ENCODE data around the gene NABP1. TPM values are rescaled to one million over a fixed set of nuclear protein-coding genes. Genes with fewer than 3 reads are reported as not detected.

NABP1 gene
- total RNA-seq, 1 donor from 2014 or later = 51.0 TPM

- H3K9me3 Mint-ChIP-seq = no peaks in the 10 kb centered on the region
- H3K4me3 Mint-ChIP-seq = no peak overlapping the region
- H3K4me1 Mint-ChIP-seq (ENCODE audit: low read depth) = no peaks in the 10 kb centered on the region
- no peak for DNase-seq (ENCODE audit: low spot score)
- no peaks in the 10 kb centered on the region for H3K27me3 Mint-ChIP-seq (ENCODE audit: insufficient read depth)
- peaks cover 29% of the 10 kb centered on the region for H3K36me3 Mint-ChIP-seq (ENCODE audit: low read depth)
- intact Hi-C loops (cut with micrococcal nuclease) = no loop called here
- no peak overlapping the region for H3K27ac Mint-ChIP-seq
Observed at GRCh38 chr2:191706791-191707190, 28.9 kb downstream of the NABP1 start.

DNA sequence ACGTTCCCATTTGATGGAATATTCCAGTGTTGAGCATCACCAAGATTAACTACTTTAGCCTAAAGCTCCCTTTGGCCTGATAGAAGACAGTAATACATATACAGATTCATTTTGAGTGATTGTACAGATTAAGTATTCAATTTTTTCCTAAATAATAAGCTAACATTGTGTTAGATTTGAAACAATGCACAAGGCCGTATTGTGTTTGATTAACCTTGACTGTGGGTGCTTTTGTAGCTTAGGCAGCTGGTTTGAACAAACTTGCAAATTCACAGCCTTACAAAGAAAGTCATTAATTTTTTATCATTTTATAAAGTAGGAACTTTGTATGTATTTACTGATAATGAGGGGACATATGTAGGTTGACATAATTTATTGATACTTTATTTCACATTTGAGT, 29.6 kb downstream of the NABP1 start:
- Mint-ChIP-seq H3K27me3 (ENCODE audit: insufficient read depth) (no peaks in the 10 kb centered on the region), H3K4me1 (ENCODE audit: low read depth) (no peaks in the 10 kb centered on the region), H3K27ac (no peak overlapping the region), H3K36me3 (ENCODE audit: low read depth) (peaks cover 32% of the 10 kb centered on the region), H3K9me3 (no peaks in the 10 kb centered on the region), H3K4me3 (no peak overlapping the region)
- intact Hi-C loops (cut with micrococcal nuclease) = no loop called here
- DNase-seq (ENCODE audit: low spot score) = no peak

DNA sequence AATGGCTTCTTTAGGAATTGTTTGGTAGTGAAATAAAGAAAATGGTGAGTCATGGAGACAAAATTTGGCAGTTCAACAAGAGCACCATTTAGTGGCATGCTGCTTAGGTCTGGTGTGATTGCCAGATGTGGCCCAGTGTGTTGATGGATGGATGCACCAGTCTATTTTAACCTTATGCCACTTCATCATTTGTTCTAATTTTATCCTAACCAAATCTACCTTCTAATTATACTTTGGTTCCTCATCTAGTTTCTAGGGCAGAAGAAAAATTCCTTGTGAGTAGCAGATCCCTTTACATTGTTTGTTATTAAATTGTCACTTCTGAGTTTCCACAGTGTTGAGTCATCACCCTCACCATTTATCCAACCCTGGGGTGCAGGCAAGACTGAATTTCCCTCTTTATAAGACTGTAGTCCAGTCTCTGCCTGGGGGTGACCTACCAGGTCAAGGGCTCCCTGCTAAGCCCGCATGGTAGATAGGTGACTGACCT, 32.5 kb downstream of the NABP1 start:
- Mint-ChIP-seq H3K4me3 (no peak overlapping the region), H3K4me1 (ENCODE audit: low read depth) (no peaks in the 10 kb centered on the region), H3K9me3 (no peaks in the 10 kb centered on the region), H3K27me3 (ENCODE audit: insufficient read depth) (no peaks in the 10 kb centered on the region), H3K27ac (no peak overlapping the region), H3K36me3 (ENCODE audit: low read depth) (peaks cover 18% of the 10 kb centered on the region)
- no peak for DNase-seq (ENCODE audit: low spot score)
- intact Hi-C loops (cut with micrococcal nuclease) = no loop called here

- no peaks in the 10 kb centered on the region for H3K4me1 Mint-ChIP-seq (ENCODE audit: low read depth)
- no peaks in the 10 kb centered on the region for H3K9me3 Mint-ChIP-seq
- no peak overlapping the region for H3K27ac Mint-ChIP-seq
- intact Hi-C loops (cut with micrococcal nuclease) = no loop called here
- H3K4me3 Mint-ChIP-seq = no peak overlapping the region
- H3K36me3 Mint-ChIP-seq (ENCODE audit: low read depth) = peaks cover 17% of the 10 kb centered on the region
- no peak for DNase-seq (ENCODE audit: low spot score)
- peaks cover 3% of the 10 kb centered on the region for H3K27me3 Mint-ChIP-seq (ENCODE audit: insufficient read depth)
Observed at GRCh38 chr2:191711621-191712020, 33.7 kb downstream of the NABP1 start.

GRCh38 chr2:191713837-191714236, 35.9 kb downstream of the NABP1 start:
- H3K27me3 Mint-ChIP-seq (ENCODE audit: insufficient read depth) = peaks cover 3% of the 10 kb centered on the region
- no peak for DNase-seq (ENCODE audit: low spot score)
- H3K4me1 Mint-ChIP-seq (ENCODE audit: low read depth) = no peaks in the 10 kb centered on the region
- H3K9me3 Mint-ChIP-seq = no peaks in the 10 kb centered on the region
- intact Hi-C loops (cut with micrococcal nuclease) = no loop called here
- no peak overlapping the region for H3K4me3 Mint-ChIP-seq
- H3K27ac Mint-ChIP-seq = no peak overlapping the region
- H3K36me3 Mint-ChIP-seq (ENCODE audit: low read depth) = peaks cover 12% of the 10 kb centered on the region

GRCh38 chr2:191714925-191715324, 37.0 kb downstream of the NABP1 start:
- H3K4me3 Mint-ChIP-seq = no peak overlapping the region
- H3K27ac Mint-ChIP-seq = no peak overlapping the region
- DNase-seq (ENCODE audit: low spot score) = no peak
- H3K27me3 Mint-ChIP-seq (ENCODE audit: insufficient read depth) = peaks cover 3% of the 10 kb centered on the region
- H3K36me3 Mint-ChIP-seq (ENCODE audit: low read depth) = peaks cover 5% of the 10 kb centered on the region
- no peaks in the 10 kb centered on the region for H3K9me3 Mint-ChIP-seq
- intact Hi-C loops (cut with micrococcal nuclease) = loop anchor here (5.0 kb wide), 1 partner anchor 42 kb away; no protein-coding TSS in a partner anchor
- H3K4me1 Mint-ChIP-seq (ENCODE audit: low read depth) = no peaks in the 10 kb centered on the region

GRCh38 chr2:191715471-191715870, 37.5 kb downstream of the NABP1 start:
- intact Hi-C loops (cut with micrococcal nuclease) = loop anchor here (5.0 kb wide), 1 partner anchor 42 kb away; no protein-coding TSS in a partner anchor
- Mint-ChIP-seq H3K9me3 (no peaks in the 10 kb centered on the region), H3K36me3 (ENCODE audit: low read depth) (peaks cover 5% of the 10 kb centered on the region), H3K4me3 (no peak overlapping the region), H3K27me3 (ENCODE audit: insufficient read depth) (peaks cover 3% of the 10 kb centered on the region), H3K27ac (no peak overlapping the region), H3K4me1 (ENCODE audit: low read depth) (no peaks in the 10 kb centered on the region)
- no peak for DNase-seq (ENCODE audit: low spot score)

DNA sequence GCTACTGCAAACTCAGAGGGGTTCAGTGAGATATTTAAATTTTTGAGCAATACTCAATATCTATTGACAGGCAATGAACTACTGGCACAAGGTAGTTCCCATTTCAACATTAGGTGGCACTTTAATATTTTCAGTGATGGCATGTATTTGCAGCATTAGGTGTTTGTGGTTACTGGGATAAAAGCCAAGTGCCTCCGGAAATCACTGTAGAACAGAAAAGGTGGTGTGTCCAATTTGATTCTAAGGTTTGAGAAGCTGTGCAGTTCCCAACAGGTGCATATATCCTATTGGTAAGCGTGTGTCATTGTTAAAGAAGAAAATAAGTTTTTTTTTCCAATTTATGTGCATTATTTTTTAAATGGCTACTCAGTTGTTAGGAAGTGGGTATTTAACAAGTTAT, 41.3 kb downstream of the NABP1 start:
- Mint-ChIP-seq H3K4me3 (no peak overlapping the region), H3K9me3 (no peaks in the 10 kb centered on the region), H3K36me3 (ENCODE audit: low read depth) (no peaks in the 10 kb centered on the region), H3K4me1 (ENCODE audit: low read depth) (no peaks in the 10 kb centered on the region), H3K27ac (no peak overlapping the region), H3K27me3 (ENCODE audit: insufficient read depth) (peaks cover 6% of the 10 kb centered on the region)
- intact Hi-C loops (cut with micrococcal nuclease) = loop anchor here (5.0 kb wide), 1 partner anchor 38 kb away; no protein-coding TSS in a partner anchor
- no peak for DNase-seq (ENCODE audit: low spot score)

DNA sequence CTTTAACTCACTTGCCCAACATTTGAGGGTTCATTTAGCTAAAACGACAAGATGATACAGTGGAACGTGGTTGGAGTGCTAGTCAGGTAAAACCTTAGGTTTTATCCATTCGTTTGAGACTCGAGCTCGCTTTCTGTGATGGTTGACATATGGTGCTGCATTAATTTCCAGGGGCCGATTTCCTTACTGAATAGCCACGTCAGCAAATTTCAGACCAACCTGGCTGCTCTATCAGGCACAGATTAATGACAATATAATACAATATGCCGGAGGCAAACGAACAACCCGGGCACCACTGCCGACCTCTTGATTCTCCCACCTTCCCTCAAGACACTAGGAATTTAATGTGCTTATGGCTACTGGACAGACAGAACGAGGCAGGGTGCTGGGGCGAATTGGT, 42.0 kb downstream of the NABP1 start:
- H3K4me3 Mint-ChIP-seq = no peak overlapping the region
- H3K36me3 Mint-ChIP-seq (ENCODE audit: low read depth) = no peaks in the 10 kb centered on the region
- no peak overlapping the region for H3K27ac Mint-ChIP-seq
- DNase-seq (ENCODE audit: low spot score) = no peak
- intact Hi-C loops (cut with micrococcal nuclease) = loop anchor here (5.0 kb wide), 1 partner anchor 37 kb away; no protein-coding TSS in a partner anchor
- no peaks in the 10 kb centered on the region for H3K4me1 Mint-ChIP-seq (ENCODE audit: low read depth)
- H3K27me3 Mint-ChIP-seq (ENCODE audit: insufficient read depth) = peaks cover 7% of the 10 kb centered on the region
- H3K9me3 Mint-ChIP-seq = no peaks in the 10 kb centered on the region

DNA sequence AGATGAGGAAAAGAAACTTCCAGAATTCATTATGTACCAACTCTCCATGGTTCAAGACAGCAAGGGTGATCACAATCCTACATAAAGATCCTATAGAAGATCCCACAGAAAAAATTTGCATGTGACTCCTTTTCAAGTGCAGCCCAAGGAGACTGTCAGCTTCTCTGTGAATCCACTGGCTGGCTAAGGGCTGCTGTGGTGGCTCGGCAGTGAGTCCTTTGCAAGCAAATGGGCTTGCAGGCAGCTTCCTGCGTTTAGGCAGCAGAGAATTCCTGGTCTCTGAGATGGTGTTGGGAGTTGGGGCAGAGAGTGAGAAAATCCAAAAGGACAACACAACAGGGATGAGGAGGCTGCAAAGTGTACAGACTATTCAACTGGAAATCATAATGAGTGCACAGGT, 43.4 kb downstream of the NABP1 start:
- DNase-seq (ENCODE audit: low spot score) = no peak
- H3K4me3 Mint-ChIP-seq = no peak overlapping the region
- no peaks in the 10 kb centered on the region for H3K4me1 Mint-ChIP-seq (ENCODE audit: low read depth)
- H3K27me3 Mint-ChIP-seq (ENCODE audit: insufficient read depth) = peaks cover 10% of the 10 kb centered on the region
- no peak overlapping the region for H3K27ac Mint-ChIP-seq
- intact Hi-C loops (cut with micrococcal nuclease) = no loop called here
- H3K36me3 Mint-ChIP-seq (ENCODE audit: low read depth) = no peaks in the 10 kb centered on the region
- no peaks in the 10 kb centered on the region for H3K9me3 Mint-ChIP-seq

DNA sequence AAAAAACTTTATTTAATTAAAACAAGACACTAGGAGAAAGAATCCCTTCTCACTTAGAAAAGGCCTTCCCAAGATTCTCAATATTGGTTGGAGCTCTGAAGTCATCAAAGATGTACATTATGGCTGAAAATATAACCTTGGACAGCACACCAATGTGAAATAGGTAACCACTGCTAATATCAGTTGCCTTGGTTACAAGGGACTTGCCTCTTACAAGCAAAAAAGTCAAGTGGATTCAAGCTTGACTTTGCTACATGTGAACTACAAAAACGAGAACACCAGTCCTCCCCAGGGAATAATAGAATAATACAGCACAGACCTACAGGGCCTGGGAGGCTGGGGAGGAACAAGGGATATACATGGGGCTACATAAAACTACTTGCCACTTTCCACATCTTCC, 46.1 kb downstream of the NABP1 start:
- H3K27ac Mint-ChIP-seq = no peak overlapping the region
- H3K4me3 Mint-ChIP-seq = no peak overlapping the region
- H3K4me1 Mint-ChIP-seq (ENCODE audit: low read depth) = no peaks in the 10 kb centered on the region
- no peaks in the 10 kb centered on the region for H3K36me3 Mint-ChIP-seq (ENCODE audit: low read depth)
- intact Hi-C loops (cut with micrococcal nuclease) = no loop called here
- no peaks in the 10 kb centered on the region for H3K9me3 Mint-ChIP-seq
- peaks cover 24% of the 10 kb centered on the region for H3K27me3 Mint-ChIP-seq (ENCODE audit: insufficient read depth)
- DNase-seq (ENCODE audit: low spot score) = no peak

DNA sequence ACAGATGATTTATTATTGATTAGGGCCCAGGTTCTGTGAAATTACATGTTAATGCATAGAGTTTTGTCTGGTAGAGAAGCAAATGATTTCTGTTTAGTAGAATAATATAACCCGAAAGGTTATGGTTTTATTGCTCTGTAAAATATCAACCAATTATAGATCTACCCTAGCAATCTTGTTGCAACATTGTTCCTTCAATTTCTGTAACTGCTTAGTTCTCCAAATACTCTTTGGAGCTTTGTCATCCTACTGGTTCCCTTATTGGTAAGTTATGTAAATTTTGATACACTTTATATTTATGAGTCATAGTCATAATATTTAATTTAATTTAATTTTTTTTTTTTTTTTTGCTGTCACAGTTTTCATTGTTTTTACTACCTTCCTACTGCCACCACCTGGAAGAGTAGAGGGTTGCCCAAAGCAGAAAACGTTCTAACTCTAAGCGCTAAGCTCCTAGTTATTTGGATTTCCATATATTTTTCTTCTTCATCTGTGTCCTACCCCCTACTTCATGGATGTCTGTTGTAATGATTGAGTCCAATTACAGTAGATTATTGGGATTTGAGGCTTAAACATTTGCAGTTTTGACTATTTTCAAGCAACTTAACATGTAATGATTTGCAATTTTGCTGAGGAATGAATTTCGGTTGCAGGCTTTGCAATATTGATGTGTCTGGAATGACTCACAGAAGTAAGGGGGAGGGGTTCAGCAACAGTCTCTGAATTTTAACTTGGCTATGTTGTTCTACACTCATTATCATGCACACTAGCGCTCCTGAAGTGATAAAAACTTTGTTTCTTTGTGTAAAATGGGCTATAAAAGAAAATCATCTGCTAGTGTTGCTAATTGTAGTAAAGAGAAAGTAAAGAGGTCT, 51.1 kb downstream of the NABP1 start:
- intact Hi-C loops (cut with micrococcal nuclease) = no loop called here
- no peaks in the 10 kb centered on the region for H3K4me1 Mint-ChIP-seq (ENCODE audit: low read depth)
- H3K36me3 Mint-ChIP-seq (ENCODE audit: low read depth) = no peaks in the 10 kb centered on the region
- no peaks in the 10 kb centered on the region for H3K9me3 Mint-ChIP-seq
- no peak overlapping the region for H3K4me3 Mint-ChIP-seq
- no peak for DNase-seq (ENCODE audit: low spot score)
- no peak overlapping the region for H3K27ac Mint-ChIP-seq
- H3K27me3 Mint-ChIP-seq (ENCODE audit: insufficient read depth) = peaks cover 24% of the 10 kb centered on the region

DNA sequence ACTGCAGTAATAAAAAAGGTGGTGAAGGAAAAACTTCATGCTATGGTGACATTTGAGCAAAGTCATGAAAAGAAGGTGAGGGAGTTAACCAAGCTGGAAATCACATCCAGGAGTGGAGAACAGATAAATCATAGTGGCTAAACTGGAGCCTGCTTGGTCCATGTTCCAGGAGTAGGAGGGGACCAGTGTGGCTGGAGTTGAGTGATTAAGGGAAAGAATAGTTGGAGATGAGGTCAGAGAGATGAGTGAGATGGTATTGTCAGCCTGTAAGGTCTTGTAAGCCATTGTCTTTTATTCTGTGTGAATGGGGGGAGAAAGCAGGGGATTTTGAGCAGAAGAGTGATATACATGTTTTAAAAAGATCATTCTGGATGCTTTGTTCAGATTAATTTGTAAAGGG, 52.3 kb downstream of the NABP1 start:
- H3K4me3 Mint-ChIP-seq = no peak overlapping the region
- H3K9me3 Mint-ChIP-seq = no peaks in the 10 kb centered on the region
- H3K4me1 Mint-ChIP-seq (ENCODE audit: low read depth) = no peaks in the 10 kb centered on the region
- H3K27me3 Mint-ChIP-seq (ENCODE audit: insufficient read depth) = peaks cover 22% of the 10 kb centered on the region
- DNase-seq (ENCODE audit: low spot score) = no peak
- intact Hi-C loops (cut with micrococcal nuclease) = no loop called here
- no peaks in the 10 kb centered on the region for H3K36me3 Mint-ChIP-seq (ENCODE audit: low read depth)
- no peak overlapping the region for H3K27ac Mint-ChIP-seq
